Stimulated activated CD8-positive, alpha-beta memory T cell treated with anti-CD3 and anti-CD28 coated beads, Interleukin-7, amount 100 ng/mL, for 24 hours (primary cell): ENCODE measurements around the gene PRDM15.
"Not testable (repeated sequence)": the region's sequence is repeated elsewhere in the genome, so short reads cannot be mapped to it uniquely, and the experiment has no call there.

Source experiments
- DNase-seq: peaks from one replicate; pipeline ENCODE4 v3.0.0-alpha.2; 2020; ENCODE audit warnings: low read depth

The PRDM15 gene

GRCh38 chr21:41804381-41804780 is 74.8 kb downstream of the PRDM15 start:
- no peak for DNase-seq

- DNase-seq: no peak
Measured at GRCh38 chr21:41803316-41803715, 75.8 kb downstream of the PRDM15 start.

- no peak for DNase-seq
Measured at GRCh38 chr21:41802684-41803083, 76.5 kb downstream of the PRDM15 start.

- no peak for DNase-seq
Measured at GRCh38 chr21:41802198-41802584, 77.0 kb downstream of the PRDM15 start.

- DNase-seq: no peak
Measured at GRCh38 chr21:41801321-41802197, 77.6 kb downstream of the PRDM15 start.

- DNase-seq: no peak
Measured at GRCh38 chr21:41800425-41801320, 78.5 kb downstream of the PRDM15 start.

GRCh38 chr21:41799763-41800162 is 79.4 kb downstream of the PRDM15 start:
- DNase-seq: no peak

GRCh38 chr21:41798326-41798725 is 80.8 kb downstream of the PRDM15 start:
- no peak for DNase-seq

GRCh38 chr21:41796476-41797080 is 82.6 kb downstream of the PRDM15 start:
- DNase-seq: no peak

GRCh38 chr21:41795726-41796125 is 83.4 kb downstream of the PRDM15 start:
- DNase-seq: no peak

GRCh38 chr21:41794600-41794999 is 84.5 kb downstream of the PRDM15 start:
- DNase-seq: no peak

- no peak for DNase-seq
Measured at GRCh38 chr21:41792711-41793110, 86.4 kb downstream of the PRDM15 start.

- DNase-seq: no peak
Measured at GRCh38 chr21:41786509-41786987, 92.6 kb downstream of the PRDM15 start.

GRCh38 chr21:41785262-41785661 is 93.9 kb downstream of the PRDM15 start:
- not testable (repeated sequence) for DNase-seq

- no peak for DNase-seq
Measured at GRCh38 chr21:41784456-41785102, 94.6 kb downstream of the PRDM15 start.

- DNase-seq: no peak
Measured at GRCh38 chr21:41783476-41784180, 95.5 kb downstream of the PRDM15 start.

- no peak for DNase-seq
Measured at GRCh38 chr21:41781050-41781410, 98.1 kb downstream of the PRDM15 start.

- DNase-seq: no peak
Measured at GRCh38 chr21:41780337-41781049, 98.7 kb downstream of the PRDM15 start.

GRCh38 chr21:41779659-41780058 is 99.5 kb downstream of the PRDM15 start:
- no peak for DNase-seq

- no peak for DNase-seq
Measured at GRCh38 chr21:41778930-41779600, 100.1 kb downstream of the PRDM15 start.
